C4-2B (cell line): ENCODE data around the gene PDLIM5.

ENCODE experiments used
- CTCF ChIP-seq: fragments of 450-650 bp; conservative IDR thresholded peaks from 2 replicates; pipeline ENCODE4 v1.5.1; 2017; ENCODE audit warnings: mild to moderate bottlenecking
- ZFX ChIP-seq: fragments of 450-650 bp; IDR thresholded peaks from 2 replicates; pipeline ENCODE4 v1.6.1; 2017

GRCh38 chr4:94546949-94547348 is 95.2 kb downstream of the PDLIM5 start:
- no peak for TF ChIP-seq CTCF
- TF ChIP-seq ZFX = no peak
